GM18502 (cell line): ENCODE results near the gene TLE2.

ENCODE experiments used
- ATAC-seq: cut with Tn5 transposase; IDR thresholded peaks from one replicate; pipeline ENCODE4 v1.9.1; 2021; ENCODE audit warnings: mild to moderate bottlenecking; ENCODE audit not compliant: unreplicated experiment, poor library complexity

Gene TLE2

DNA sequence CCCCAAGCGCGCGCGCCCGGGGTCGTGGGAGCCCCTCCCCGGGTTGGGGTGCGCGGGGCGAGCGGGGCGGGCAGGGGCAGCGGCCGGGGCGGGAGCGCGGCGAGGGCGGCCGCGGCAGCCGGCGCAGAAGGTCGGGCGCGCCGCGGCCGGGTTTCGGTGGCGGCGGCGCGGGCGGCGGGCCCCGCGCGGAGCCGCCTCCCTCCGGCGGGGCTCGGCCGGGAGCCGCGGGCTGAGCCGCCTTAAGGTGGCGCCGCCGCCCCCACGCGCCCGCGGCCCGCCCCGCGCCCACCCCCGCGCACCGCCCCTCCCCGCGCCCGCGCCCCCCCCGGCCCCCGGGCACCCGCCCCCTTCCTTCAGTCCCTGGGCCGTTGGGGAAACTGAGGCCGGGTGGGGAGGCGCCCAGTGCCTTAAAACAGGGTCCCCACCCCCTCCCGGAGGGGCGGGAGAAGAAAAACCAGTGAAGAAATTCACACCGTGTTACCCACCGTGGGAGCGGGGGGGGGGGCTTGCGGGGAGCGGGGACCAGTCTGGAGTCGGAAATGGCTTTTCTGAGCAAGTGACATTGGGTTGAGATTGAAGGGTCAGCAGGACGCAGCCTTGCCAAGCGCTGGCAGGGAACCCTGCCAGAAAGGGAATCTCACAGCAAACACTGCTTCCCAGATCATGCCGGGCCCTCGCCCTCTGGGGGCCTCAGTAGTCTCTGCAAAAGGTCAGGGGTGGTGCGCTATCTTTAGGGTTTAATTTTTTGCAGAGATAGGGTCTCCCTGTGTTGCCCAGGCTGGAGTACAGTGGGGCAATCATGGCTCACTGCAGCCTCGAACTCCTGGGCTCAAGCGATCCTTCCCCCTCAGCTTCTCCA, at the start of gene TLE2:
Gene TLE2 (minus strand): TSS at position 216 of the 859 bp plus-strand sequence. CDS start 376 bp downstream, outside the sequence.
- no peak for ATAC-seq

DNA sequence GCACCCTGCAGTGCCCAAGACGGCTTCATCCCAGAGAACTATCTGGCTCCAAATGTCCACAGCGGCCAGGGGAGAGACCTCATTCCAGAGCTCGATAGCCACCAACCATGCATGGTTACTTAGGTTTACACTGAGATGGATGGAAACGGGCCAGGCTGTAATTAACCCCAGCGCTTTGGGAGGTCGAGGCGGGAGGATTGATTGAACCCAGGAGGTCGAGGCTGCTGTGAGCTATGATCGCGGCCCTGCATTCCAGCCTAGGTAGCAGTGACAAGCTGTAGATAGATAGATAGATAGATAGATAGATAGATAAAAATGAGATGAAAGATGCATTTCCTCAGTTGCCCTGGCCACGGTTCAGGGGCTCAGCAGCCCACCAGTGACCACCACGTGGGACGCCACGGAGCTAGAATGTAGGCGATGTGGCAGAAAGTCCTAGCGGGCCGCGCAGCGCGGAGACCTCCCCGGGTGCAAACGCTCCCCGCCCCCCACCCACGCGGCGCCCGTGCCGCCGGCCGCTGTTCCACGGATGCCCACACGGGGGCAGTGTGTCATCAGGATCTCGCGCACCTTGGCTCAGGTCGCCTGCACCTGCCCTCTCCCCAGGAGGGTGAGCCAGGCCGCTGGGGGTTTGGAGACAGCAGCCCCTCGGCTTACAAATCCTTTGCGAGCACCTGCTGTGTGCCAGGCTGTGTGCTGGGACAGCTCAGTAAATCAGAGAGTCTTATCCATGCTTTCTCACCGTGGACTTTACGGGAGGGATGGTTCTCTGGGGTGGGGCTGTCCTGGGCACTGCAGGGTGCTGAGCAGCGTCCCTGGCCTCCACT, 46.7 kb upstream of the TLE2 start:
- no peak for ATAC-seq

DNA sequence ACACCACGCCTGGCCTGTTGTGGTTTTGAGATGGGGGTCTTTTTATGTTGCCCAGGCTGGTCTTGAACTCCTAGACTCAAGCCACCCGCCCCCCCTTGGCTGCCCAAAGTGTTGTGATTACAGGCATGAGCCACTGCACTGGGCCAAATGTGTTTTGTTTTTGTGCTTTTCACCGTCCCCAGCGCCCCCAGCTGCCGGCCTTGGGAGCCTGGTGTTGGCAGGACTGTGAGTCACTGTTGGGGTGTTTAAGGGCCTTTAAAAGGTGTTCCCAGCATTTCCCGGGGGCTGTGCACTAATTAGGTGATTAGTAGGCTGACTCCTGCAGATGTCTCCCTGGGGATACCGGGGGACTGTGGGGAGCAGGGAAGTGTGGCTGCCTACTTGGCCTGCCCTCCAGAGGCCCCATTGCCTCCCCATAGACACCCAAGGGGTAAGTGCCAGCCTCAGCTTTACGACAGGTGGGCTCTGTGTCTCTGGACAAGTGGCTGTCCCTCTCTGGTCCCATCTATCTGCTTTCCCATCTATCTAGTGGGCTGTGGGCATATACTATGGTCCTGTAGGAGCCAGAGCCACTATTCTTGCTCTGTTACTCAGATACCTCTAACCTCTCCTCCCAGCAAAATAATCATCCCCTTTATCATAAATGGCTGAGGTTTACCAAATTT, 45.0 kb upstream of the TLE2 start:
- ATAC-seq: no peak

DNA sequence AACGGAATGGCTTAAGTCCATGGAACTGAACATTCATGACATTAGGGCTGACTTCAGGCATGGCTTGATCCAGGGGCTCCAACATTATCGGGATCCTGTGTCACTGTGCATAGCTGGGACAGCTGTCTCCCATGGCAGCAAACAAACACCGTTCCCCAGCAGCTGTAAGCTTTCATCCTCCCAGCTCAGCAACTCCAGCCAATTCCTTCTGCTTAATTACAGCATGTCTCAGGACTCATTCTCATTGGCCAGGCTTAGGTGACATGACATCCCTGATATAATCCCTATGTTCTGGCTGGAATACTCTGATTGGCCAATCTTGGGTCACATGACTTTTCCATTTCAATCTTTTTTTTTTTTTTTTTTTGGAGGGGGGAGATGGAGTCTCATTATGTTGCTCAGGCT, 44.1 kb upstream of the TLE2 start:
- ATAC-seq: no peak

DNA sequence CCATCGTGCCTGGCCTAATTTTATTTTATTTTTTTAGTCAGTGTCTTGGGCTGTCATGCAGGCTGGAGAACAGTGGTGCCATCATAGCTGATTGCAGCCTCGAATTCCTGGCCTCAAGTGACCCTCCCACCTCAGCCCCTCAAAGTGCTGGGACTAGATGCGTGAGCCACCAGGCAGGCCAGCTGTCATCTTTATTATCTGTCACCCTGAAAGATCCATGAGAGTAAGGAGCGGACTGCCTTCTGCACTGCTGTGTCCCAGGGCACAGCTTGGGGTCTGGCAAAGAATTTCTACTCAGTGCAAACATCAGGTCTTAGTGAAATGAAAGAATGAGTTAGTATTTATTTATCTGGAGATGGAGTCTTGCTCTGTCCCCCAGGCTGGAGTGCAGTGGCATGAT, 42.7 kb upstream of the TLE2 start:
- ATAC-seq: no peak

DNA sequence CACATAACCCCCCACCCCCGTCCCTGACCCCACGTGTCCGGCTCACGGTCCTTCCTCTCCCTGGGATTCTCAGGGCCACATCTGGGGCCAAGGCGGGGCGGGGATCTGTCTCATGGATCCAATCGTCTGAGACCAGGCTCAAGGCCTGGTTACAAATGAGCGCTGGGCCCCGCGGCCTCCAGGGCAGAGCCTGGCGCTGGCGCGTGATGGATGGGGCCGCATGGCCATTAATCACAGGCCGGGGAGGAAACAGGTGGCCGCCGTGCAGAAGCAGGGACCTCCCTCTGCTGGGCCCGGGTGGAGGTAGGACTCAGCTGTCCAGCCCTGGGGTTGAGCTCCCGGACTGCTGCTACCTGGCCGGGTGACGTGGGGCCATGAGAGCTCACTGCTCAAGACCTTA, 39.0 kb upstream of the TLE2 start:
- ATAC-seq: no peak

DNA sequence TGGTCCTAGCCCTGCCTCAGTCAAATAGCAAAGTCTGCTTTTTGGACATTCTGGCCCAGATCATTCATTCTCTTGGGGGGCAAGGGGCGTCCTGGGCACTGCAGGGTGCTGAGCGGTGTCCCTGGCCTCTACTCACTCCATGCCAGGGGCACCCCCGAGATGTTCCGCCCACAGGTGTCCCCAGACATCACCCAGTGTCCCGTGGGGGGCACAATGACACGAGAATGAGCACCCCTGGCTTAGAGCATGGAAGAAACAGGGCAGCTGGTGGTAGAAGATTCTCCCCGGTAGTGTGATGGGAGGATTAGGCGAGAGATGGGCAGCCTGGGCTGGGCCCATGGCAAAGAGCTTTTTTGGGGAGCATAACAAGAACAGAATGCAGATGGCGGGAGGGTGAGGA, 38.5 kb upstream of the TLE2 start:
- ATAC-seq: no peak

DNA sequence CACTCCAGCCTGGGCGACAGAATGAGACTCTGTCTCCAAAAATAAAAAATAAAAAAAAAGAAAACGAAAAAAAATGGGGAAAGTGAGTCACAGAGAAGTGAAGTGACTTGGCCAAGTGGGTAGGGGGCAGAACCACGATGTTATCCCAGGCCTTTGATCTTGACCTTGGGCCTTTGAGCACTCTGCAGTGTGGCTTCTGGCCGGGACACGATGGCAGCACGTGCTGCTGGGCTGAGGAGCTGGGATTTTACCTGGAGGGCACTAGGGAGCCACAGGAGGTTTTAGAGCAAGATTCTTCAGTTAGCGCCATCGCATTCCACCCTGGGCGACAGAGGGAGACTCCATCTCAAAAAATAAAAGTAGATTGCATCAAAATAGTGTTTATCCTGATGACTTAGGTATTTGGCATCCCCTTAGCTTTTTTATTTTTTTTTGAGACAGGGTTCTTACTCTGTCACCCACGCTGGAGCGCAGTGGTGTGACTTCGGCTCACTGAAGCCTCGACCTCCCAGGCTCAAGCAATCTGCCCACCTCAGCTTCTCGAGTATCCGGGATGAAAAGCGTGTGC, 37.5 kb upstream of the TLE2 start:
- ATAC-seq: no peak

DNA sequence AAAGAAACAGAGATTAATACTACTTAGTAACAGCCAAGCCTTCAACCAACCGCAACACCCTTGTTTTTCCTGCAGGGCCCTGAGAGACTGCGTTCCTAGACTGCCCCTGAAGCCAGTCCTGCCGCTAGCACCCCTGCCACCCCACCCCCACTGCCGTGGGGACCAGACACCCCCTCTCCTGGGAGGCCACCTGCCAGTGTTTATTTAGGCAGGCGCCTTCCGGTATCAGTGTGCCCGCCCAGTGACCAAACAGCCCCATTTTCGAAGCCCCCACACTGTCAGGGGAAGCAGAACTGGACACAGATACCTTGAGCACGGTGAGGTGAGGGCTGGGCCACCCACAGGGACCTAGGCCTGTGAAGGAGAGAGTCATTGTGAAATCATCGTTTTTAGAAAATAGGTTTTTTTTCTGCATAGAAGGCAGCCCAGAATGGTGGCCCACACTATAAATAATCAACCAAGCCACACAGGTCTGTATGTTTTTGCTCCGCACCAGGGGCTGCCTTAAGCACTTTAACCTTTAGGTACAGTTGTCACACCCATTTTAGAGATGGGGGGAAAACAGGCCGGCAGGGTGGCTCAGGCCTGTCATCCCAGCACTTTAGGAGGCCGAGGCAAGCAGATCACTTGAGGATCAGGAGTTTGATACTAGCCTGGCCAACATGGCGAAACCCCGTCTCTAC, 36.7 kb upstream of the TLE2 start:
- peak; percentile 53 for ATAC-seq

DNA sequence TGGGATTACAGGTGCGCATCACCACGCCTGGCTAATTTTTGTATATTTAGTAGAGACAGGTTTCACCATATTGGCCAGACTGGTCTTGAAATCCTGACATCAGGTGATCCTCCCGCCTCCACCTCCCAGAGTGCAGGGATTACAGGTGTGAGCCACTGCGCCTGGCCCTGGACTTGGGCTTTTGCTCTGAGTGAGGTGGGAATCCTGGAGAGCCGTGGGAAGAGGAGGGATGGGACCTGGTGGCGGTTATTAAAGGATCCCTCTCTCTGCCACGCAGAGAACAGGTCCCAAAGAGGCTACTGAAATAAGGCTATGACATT, 34.9 kb upstream of the TLE2 start:
- no peak for ATAC-seq

DNA sequence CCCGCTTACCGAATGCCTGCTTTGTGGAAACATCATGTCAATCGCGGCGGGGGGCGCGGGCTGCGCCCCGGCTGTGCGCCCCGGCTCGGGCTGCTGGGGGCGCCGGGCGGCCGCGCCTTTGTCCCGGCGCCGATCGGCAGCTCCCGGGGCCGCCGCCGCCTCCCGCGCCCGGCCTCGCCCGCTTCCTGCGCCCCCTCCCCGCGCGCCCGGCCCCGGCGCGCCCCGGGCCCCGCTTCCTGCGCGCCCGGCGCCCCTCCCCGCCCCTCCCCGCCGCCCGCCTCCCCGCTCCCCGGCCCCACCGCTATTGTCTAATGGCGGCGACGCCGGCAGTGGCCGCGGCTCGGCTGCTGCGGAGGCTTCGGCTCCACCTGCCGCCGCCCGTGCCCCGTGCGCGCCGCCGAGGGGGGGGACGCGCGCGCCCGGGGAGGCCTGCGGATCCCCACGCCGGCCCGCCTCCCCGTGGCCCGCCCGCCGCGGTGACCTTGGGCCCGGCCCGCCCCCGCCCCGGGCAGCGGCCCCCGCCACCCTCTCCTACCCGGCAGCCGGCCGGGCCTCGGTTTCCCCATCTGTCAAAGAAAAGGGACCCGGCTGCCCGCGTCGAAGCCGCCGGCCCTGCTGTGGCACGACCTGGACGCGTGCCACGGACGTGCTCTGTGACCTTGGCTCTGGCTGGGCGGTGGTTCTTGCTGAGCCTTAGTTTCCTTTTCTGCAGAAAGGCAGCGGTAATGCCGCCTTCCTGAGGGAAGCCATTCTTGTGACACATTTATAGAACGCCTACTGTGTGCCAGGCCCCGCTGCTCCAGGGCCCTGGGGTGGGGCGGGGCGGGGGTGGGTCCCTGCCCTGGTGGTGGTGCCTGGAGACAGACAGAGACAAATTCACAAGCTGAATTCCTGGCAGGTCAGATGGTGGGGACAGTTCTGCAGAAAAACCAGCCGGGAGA, 33.4 kb upstream of the TLE2 start, which contains the start of gene TLE5:
Gene TLE5 (minus strand): TSS at position 331 of the 941 bp plus-strand sequence. CDS start 295 bp downstream, at position 36.
- peak; percentile 39 for ATAC-seq

DNA sequence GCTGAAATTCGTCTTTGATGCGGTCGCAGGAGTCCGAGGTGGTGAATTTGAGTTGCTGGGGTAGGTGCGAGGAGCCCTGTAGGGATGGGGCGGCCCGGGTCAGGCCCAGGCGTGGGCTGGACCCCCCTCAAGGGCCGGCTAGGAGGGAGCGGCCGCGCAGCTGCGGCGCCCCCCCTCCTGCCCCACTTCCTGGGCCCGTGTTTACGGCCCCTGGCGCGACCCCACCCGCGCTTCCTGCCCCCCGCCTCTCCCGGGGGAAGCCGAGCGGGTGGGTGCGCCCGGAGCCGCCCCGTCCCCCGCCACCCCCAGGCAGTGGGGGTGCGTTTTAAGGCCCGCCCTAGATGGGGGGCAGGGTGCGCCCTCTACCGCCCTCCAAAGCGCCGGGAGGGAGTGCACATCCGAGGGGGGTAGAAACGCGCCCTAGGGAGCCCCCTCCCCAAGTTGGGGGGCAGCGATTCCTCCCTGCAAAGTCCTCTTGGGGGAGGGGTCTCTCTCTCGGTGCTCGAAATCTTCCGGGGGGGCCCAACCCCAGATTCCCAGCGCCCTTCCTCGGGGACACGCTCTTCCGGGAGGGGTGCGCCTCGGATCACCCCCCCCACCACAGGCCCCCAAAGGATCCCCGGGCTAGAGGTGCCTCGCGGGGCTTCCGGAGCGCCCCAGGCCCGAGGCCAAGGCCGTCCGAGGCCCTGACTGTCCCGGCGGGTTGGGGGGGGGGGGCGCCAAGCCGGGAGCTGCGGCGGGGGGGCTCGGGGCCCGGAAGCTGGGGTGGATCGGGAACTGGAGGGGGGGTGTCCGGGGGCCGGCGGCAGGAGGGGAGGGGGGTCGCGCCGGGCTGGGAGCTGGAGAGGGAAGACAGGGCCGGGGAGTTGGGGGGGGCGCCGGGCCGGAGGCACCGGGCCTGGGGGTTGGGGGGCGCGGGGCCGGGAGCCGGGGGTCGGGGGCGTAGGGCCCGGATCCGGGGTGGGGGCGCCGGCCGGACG, 32.4 kb upstream of the TLE2 start:
- ATAC-seq: no peak

DNA sequence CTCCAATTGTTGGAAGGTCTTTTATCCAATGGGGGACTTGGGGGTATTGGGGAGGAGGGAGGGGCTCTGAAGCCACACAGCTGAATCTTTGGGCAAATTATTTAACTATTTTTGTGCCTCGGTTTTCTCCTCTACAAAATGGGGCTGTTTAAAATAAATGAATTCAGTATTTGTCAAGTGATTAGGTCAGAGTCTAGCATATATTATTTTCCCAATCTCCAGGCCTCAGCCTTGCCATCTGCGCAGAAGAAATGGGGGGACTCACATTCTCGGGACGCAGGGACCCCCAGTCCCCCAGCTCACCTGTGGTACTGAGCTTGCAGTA, 31.7 kb upstream of the TLE2 start:
- ATAC-seq: no peak

DNA sequence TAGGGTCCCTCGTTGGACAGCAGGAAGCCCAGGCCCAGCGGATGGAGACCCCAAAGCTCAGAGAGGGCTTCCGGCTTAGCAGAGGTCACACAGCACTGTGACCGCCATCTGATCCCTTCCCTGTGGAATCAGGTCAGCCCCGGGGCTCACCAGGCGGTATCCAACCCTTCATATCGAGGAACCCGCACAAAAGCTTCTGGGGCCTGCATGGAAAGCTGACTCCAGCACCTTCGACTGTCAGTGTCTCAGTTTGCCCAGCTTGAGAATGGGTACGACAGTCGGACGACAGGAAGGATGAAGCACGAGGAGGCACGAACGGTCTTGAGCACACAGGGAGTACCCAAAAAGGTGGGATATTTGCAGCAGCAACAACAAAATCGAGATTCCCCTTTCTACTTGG, 30.6 kb upstream of the TLE2 start:
- ATAC-seq: no peak

DNA sequence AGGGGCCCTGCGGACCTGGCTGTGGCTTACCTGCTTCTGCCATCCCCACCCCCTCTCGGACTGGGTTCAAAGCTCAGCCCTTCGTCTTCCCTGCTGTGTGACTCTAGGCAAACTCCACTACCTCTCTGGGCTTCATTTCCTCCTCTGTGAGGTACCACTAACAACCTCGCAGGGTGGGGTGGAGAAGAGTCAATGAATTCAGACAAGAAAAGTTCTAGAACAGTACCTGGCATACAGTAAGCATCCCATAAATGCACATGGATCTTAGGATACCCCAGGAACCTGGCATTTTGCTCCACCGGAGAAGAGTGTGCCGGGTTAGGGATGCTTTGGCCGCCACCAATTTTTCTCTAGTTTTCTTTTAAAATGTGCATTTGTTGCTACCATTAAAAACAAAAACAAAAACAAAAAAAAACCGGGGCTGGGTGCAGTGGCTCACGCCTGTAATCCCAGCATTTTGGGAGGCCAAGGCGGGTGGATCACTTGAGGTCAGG, 29.8 kb upstream of the TLE2 start:
- ATAC-seq: no peak

DNA sequence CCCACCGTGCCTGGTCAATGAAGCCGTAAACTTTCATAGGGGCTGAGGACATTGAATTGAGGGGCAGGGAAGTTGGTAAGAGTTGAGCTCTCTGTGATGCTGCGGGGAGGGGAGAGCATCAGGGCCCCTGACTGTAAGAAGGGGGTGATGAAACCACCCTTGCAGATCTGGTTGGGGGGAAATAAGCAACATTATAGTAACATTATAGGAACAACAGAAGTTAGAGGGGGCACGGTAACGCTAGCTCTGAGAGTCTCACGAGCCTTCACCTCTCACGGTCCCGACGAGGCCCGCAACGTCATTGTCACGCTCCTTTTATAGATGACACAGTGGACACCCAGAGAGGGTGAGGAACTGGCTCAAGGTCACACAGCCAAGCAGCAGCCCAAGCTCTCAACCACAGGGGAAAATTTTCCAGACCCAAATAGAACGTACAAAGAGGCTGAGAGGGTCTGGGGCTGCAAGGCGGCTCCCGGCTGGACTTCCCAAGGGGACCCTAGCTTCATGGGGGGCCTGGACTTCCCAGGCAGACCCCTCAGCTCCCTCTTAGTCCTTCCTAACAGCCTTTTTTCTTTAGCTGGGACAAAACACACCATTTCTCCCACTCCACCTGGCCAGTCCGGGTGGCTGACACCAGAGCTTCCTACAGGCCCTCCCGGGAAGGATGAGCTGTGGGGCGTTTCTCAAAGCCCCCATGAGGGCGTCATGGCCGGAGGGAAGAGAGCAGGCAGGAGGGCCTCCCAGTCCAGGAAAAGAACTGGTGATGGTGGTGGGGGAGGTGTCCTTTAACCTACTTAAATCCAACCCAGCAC, 29.1 kb upstream of the TLE2 start:
- ATAC-seq: no peak

DNA sequence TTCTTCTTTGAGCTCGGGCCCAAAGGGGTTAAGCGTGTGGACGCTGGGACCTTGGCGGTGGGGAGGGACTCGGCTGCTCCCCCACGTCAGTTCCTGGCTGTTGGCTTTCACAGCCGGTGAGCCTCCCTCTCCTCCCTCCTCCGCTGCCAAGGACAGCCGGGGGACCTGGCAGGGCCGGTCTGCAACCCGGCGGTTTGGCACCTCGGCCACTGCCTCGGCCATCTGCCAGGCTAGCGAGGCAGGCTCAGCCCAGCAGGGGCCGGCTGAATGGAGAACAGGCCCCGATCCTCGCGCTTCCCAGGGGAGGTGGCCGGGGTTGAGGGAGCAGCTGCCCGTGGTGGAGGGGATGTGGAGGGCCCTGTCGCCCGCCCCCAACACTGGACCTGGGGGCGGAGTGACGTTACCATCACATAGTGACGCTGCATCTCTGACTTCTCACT, 28.2 kb upstream of the TLE2 start:
- no peak for ATAC-seq
